ENCODE measurements around the gene ARRDC5.
A peak's percentile ranks its signal among the peaks of the same experiment; 100 is the strongest.

ARRDC5 gene

GRCh38 chr19:4935444-4935843 lies 32.7 kb upstream of the ARRDC5 start:
- Histone ChIP-seq H3K4me3 (ENCODE audit: low read depth, low read length) (no peak overlapping the region), H3K27me3 (replicated peaks) (no peaks in the 10 kb centered on the region), H3K27ac (no peak overlapping the region), H3K36me3 (replicated peaks) (peaks cover 32% of the 10 kb centered on the region)
- in situ Hi-C loops (cut with HindIII; ENCODE audit: low pct_ligation_motif_present, low sequenced_read_pairs), result no loop called here
- TF ChIP-seq, protein P1, sequence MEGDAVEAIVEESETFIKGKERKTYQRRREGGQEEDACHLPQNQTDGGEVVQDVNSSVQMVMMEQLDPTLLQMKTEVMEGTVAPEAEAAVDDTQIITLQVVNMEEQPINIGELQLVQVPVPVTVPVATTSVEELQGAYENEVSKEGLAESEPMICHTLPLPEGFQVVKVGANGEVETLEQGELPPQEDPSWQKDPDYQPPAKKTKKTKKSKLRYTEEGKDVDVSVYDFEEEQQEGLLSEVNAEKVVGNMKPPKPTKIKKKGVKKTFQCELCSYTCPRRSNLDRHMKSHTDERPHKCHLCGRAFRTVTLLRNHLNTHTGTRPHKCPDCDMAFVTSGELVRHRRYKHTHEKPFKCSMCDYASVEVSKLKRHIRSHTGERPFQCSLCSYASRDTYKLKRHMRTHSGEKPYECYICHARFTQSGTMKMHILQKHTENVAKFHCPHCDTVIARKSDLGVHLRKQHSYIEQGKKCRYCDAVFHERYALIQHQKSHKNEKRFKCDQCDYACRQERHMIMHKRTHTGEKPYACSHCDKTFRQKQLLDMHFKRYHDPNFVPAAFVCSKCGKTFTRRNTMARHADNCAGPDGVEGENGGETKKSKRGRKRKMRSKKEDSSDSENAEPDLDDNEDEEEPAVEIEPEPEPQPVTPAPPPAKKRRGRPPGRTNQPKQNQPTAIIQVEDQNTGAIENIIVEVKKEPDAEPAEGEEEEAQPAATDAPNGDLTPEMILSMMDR (IDR thresholded peaks at IDR 0.05; ENCODE audit: low read depth, low read length, missing control alignments), result no peak
- no peak for DNase-seq

GRCh38 chr19:4933528-4933927 lies 30.8 kb upstream of the ARRDC5 start:
- in situ Hi-C loops (cut with HindIII; ENCODE audit: low pct_ligation_motif_present, low sequenced_read_pairs), result no loop called here

DNA sequence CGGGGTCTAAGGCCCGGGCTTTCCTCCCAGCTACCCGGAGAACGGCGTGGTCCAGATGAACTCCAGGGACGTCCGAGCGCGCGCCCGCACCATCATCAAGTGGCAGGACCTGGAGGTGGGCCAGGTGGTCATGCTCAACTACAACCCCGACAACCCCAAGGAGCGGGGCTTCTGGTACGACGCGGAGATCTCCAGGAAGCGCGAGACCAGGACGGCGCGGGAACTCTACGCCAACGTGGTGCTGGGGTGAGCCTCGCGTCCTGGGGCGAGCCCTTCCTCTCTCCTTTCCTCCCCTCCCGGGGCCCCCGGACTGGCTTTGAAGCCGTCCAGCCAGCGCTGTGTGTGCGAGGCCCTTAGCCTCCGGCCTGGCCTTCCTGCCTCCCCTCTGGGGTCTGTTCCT lies 30.0 kb upstream of the ARRDC5 start:
- in situ Hi-C loops (cut with HindIII; ENCODE audit: low pct_ligation_motif_present, low sequenced_read_pairs), result no loop called here
- Histone ChIP-seq H3K27me3 (replicated peaks) (no peaks in the 10 kb centered on the region), H3K27ac (no peak overlapping the region), H3K4me3 (ENCODE audit: low read depth, low read length) (no peak overlapping the region), H3K36me3 (replicated peaks) (peaks cover 32% of the 10 kb centered on the region)
- no peak for DNase-seq
- TF ChIP-seq, protein P1 (IDR thresholded peaks at IDR 0.05; ENCODE audit: low read depth, low read length, missing control alignments), result no peak

More at GRCh38 chr19:4933528-4933927, 30.8 kb upstream of the ARRDC5 start:
- no peak overlapping the region for H3K27ac ChIP-seq
- peaks cover 32% of the 10 kb centered on the region for H3K36me3 ChIP-seq (replicated peaks)
- H3K27me3 ChIP-seq (replicated peaks), result no peaks in the 10 kb centered on the region
- DNase-seq, result no peak
- H3K4me3 ChIP-seq (ENCODE audit: low read depth, low read length), result no peak overlapping the region
- TF ChIP-seq, protein P1 (IDR thresholded peaks at IDR 0.05; ENCODE audit: low read depth, low read length, missing control alignments), result no peak

GRCh38 chr19:4930664-4931063 lies 28.0 kb upstream of the ARRDC5 start:
- Histone ChIP-seq H3K4me3 (ENCODE audit: low read depth, low read length) (no peak overlapping the region), H3K27ac (no peak overlapping the region), H3K36me3 (replicated peaks) (peaks cover 31% of the 10 kb centered on the region), H3K27me3 (replicated peaks) (no peaks in the 10 kb centered on the region)
- no peak for DNase-seq
- in situ Hi-C loops (cut with HindIII; ENCODE audit: low pct_ligation_motif_present, low sequenced_read_pairs), result no loop called here
- TF ChIP-seq, protein P1 (IDR thresholded peaks at IDR 0.05; ENCODE audit: low read depth, low read length, missing control alignments), result no peak

DNA sequence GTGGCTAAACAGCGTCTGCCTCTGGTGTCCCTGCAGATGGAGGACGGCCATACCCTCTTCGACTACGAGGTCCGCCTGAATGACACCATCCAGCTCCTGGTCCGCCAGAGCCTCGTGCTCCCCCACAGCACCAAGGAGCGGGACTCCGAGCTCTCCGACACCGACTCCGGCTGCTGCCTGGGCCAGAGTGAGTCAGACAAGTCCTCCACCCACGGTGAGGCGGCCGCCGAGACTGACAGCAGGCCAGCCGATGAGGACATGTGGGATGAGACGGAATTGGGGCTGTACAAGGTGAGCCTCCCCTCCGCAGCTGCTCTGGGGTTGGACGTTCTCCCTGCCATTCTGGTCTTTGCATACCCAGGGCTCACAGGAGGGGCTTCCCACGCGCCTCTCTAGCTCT lies 26.5 kb upstream of the ARRDC5 start:
- peak; percentile 76 for DNase-seq
- H3K36me3 ChIP-seq (replicated peaks), result peaks cover 21% of the 10 kb centered on the region
- H3K27me3 ChIP-seq (replicated peaks), result no peaks in the 10 kb centered on the region
- in situ Hi-C loops (cut with HindIII; ENCODE audit: low pct_ligation_motif_present, low sequenced_read_pairs), result no loop called here
- no peak overlapping the region for H3K27ac ChIP-seq
- TF ChIP-seq, protein P1 (IDR thresholded peaks at IDR 0.05; ENCODE audit: low read depth, low read length, missing control alignments), result no peak
- H3K4me3 ChIP-seq (ENCODE audit: low read depth, low read length), result no peak overlapping the region

- H3K4me3 ChIP-seq (ENCODE audit: low read depth, low read length), result no peak overlapping the region
Measured at GRCh38 chr19:4923276-4923747, 20.6 kb upstream of the ARRDC5 start.

More at GRCh38 chr19:4923276-4923747, 20.6 kb upstream of the ARRDC5 start:
- TF ChIP-seq, protein P1 (IDR thresholded peaks at IDR 0.05; ENCODE audit: low read depth, low read length, missing control alignments), result no peak
- peaks cover 7% of the 10 kb centered on the region for H3K36me3 ChIP-seq (replicated peaks)
- DNase-seq, result no peak
- H3K27ac ChIP-seq, result no peak overlapping the region
- in situ Hi-C loops (cut with HindIII; ENCODE audit: low pct_ligation_motif_present, low sequenced_read_pairs), result no loop called here
- no peaks in the 10 kb centered on the region for H3K27me3 ChIP-seq (replicated peaks)

All from brain microvascular endothelial cell (primary cell).